Right lobe of liver (tissue), 4 donors: ENCODE results near the gene PJA2.
"Not testable (repeated sequence)": the region's sequence is repeated elsewhere in the genome, so short reads cannot be mapped to it uniquely, and the experiment has no call there.

Experiments used
- CTCF ChIP-seq, 4 donors: fragments of 200-600 bp in 3 of 4; fragments of 450-650 bp in 1 of 4; IDR thresholded peaks; one replicate each; pipeline versions ENCODE4 v1.5.1 to v1.8.0; 2016 to 2022; ENCODE audit warnings: antibody characterized with exemption in 4 of 4, mild to moderate bottlenecking in 2 of 4
- POLR2A ChIP-seq: fragments of 450-650 bp; IDR thresholded peaks from one replicate; pipeline ENCODE4 v1.6.1; 2017; ENCODE audit warnings: antibody characterized with exemption, mild to moderate bottlenecking
- donor health status: DM: no; HTN: no; CAD: no.
- donor health status: DM: no; HTN: no; CAD: no.
- donor health status: DM: no; HTN: yes; CAD: no.

- not testable (repeated sequence) for TF ChIP-seq POLR2A; CTCF (IDR thresholded peaks at IDR 0.05)
These were observed 4.2 kb upstream of the PJA2 start for GRCh38 chr5:109413921-109414461.
